Measurements from ENCODE around the gene MYDGF.
A peak's percentile ranks its signal among the peaks of the same experiment; 100 is the strongest.

The MYDGF gene

GRCh38 chr19:4662020-4662695 lies 8.0 kb downstream of the MYDGF start:
- peaks cover 9 to 80% of the 10 kb centered on the region in 2 experiments; a peak in 2 of 3 replicates for H3K36me3 ChIP-seq (ENCODE audit: control insufficient read depth in 2 of 2, insufficient read depth in 1 of 2, low read length in 2 of 2)
- POLR2A ChIA-PET: interaction anchor here (0.5 kb wide), 1 partner anchor 134 kb away, joined by 5 read pairs; no protein-coding TSS in a partner anchor
- H3K4me3 ChIP-seq (ENCODE audit: low read depth, low read length): no peak overlapping the region
- no peak for TF ChIP-seq YY1 (tag by site-specific recombination; IDR thresholded peaks at IDR 0.05)
- no peak for TF ChIP-seq ZNF391 (tag by site-specific recombination; IDR thresholded peaks at IDR 0.05; ENCODE audit: borderline replicate concordance, low read depth)
- TF ChIP-seq ZBTB1 (tag by site-specific recombination; IDR thresholded peaks at IDR 0.05): no peak
- no peak for TF ChIP-seq ZNF2 (tag by site-specific recombination; IDR thresholded peaks at IDR 0.05)
- TF ChIP-seq ZIC2 (tag by site-specific recombination; IDR thresholded peaks at IDR 0.05): peak; percentile 60
- no peak for TF ChIP-seq ZNF394 (tag by site-specific recombination; IDR thresholded peaks at IDR 0.05; ENCODE audit: borderline replicate concordance)
- TF ChIP-seq ZNF585B (tag by site-specific recombination; IDR thresholded peaks at IDR 0.05): no peak
- no peak overlapping the region for H3K27ac ChIP-seq (ENCODE audit: extremely low read depth, low read depth, low read length)
- H3K4me1 ChIP-seq (ENCODE audit: control insufficient read depth, insufficient read depth, low read length): no peaks in the 10 kb centered on the region
- CTCF ChIA-PET: interaction anchor here (1.1 kb wide), 1 partner anchor 26 kb away, joined by 3 read pairs; no protein-coding TSS in a partner anchor
- no peaks in the 10 kb centered on the region for H3K9me3 ChIP-seq (ENCODE audit: control insufficient read depth, insufficient read depth, low read depth, low read length)

GRCh38 chr19:4660993-4661392 lies 9.1 kb downstream of the MYDGF start:
- Histone ChIP-seq H3K36me3 (ENCODE audit: control insufficient read depth in 2 of 2, insufficient read depth in 1 of 2, low read length in 2 of 2) (peaks cover 6 to 83% of the 10 kb centered on the region in 2 experiments; a peak in 2 of 3 replicates), H3K4me1 (ENCODE audit: control insufficient read depth, insufficient read depth, low read length) (no peaks in the 10 kb centered on the region), H3K9me3 (ENCODE audit: control insufficient read depth, insufficient read depth, low read depth, low read length) (no peaks in the 10 kb centered on the region), H3K27ac (ENCODE audit: extremely low read depth, low read depth, low read length) (no peak overlapping the region), H3K4me3 (ENCODE audit: low read depth, low read length) (no peak overlapping the region)
- CTCF ChIA-PET: no interaction called here
- no peak for TF ChIP-seq YY2 (tag by site-specific recombination; IDR thresholded peaks at IDR 0.05)
- TF ChIP-seq MEIS1 (CRISPR knock-in tag; IDR thresholded peaks at IDR 0.05; ENCODE audit: borderline replicate concordance): no peak
- TF ChIP-seq ZNF23 (tag by site-specific recombination; IDR thresholded peaks at IDR 0.05; ENCODE audit: borderline replicate concordance): no peak
- TF ChIP-seq ZFP69B (tag by site-specific recombination; IDR thresholded peaks at IDR 0.05): no peak
- TF ChIP-seq ZNF645 (tag by site-specific recombination; IDR thresholded peaks at IDR 0.05): no peak
- TF ChIP-seq ZNF350 (tag by site-specific recombination; IDR thresholded peaks at IDR 0.05): no peak
- TF ChIP-seq ZNF747 (tag by site-specific recombination; IDR thresholded peaks at IDR 0.05): no peak
- no peak for TF ChIP-seq ZNF184 (tag by site-specific recombination; IDR thresholded peaks at IDR 0.05)
- TF ChIP-seq ZNF221 (tag by site-specific recombination; IDR thresholded peaks at IDR 0.05; ENCODE audit: borderline replicate concordance): no peak
- TF ChIP-seq ZNF529 (tag by site-specific recombination; IDR thresholded peaks at IDR 0.05; ENCODE audit: insufficient replicate concordance): no peak
- TF ChIP-seq ZNF692 (tag by site-specific recombination; IDR thresholded peaks at IDR 0.05): no peak
- TF ChIP-seq BCL11A (tag by site-specific recombination; IDR thresholded peaks at IDR 0.05; ENCODE audit: low read depth): no peak
- no peak for TF ChIP-seq MZF1 (tag by site-specific recombination; IDR thresholded peaks at IDR 0.05; ENCODE audit: borderline replicate concordance)
- no peak for TF ChIP-seq SCRT1 (tag by site-specific recombination; IDR thresholded peaks at IDR 0.05; ENCODE audit: borderline replicate concordance)
- no peak for TF ChIP-seq ZNF707 (tag by site-specific recombination; IDR thresholded peaks at IDR 0.05)
- no peak for TF ChIP-seq ZFP37 (tag by site-specific recombination; IDR thresholded peaks at IDR 0.05)
- TF ChIP-seq ZNF248 (tag by site-specific recombination; IDR thresholded peaks at IDR 0.05): no peak
- TF ChIP-seq ZNF626 (tag by site-specific recombination; IDR thresholded peaks at IDR 0.05): no peak
- TF ChIP-seq HIC1 (tag by site-specific recombination; IDR thresholded peaks at IDR 0.05): no peak
- POLR2A ChIA-PET: no interaction called here
